Mucosa of descending colon (tissue), 3 donors: Measurements from ENCODE around the gene MAPRE2. TPM values are rescaled to one million over a fixed set of nuclear protein-coding genes. Genes with fewer than 3 reads are reported as not detected.

Experiments used
- ATAC-seq: fragments of 200-7000 bp; cut with Tn5 transposase; one replicate; pipeline ENCODE4 v1.9.1; 2020; ENCODE audit warnings: mild to moderate bottlenecking, moderate library complexity
- DNase-seq, 3 donors: peaks; one replicate each; pipeline ENCODE4 v3.0.0-alpha.2; 2020
- H3K36me3 ChIP-seq: fragments of 200-600 bp; one replicate; pipeline ENCODE4 v1.8.0; 2021; ENCODE audit warnings: low read depth, mild to moderate bottlenecking
- H3K4me1 ChIP-seq: fragments of 200-600 bp; one replicate; pipeline ENCODE4 v1.8.0; 2021; ENCODE audit warnings: low read depth, mild to moderate bottlenecking
- H3K4me3 ChIP-seq: fragments of 200-600 bp; one replicate; pipeline ENCODE4 v1.8.0; 2021; ENCODE audit warnings: mild to moderate bottlenecking
- H3K9me3 ChIP-seq: fragments of 200-600 bp; one replicate; pipeline ENCODE4 v1.8.0; 2021; ENCODE audit warnings: mild to moderate bottlenecking
- CTCF ChIP-seq: fragments of 200-600 bp; IDR thresholded peaks from one replicate; pipeline ENCODE4 v1.8.0; 2022; ENCODE audit warnings: antibody characterized with exemption, mild to moderate bottlenecking
- intact Hi-C, 2 donors: fragments of 100-400 bp; cut with DNase I in 1 of 2; cut with micrococcal nuclease in 1 of 2; formaldehyde crosslinking; loops; one replicate each; pipeline versions ENCODE4 v1.11.0 to v1.11.1; 2022; cut with DNase I, micrococcal nuclease
- total RNA-seq, 3 donors: library from RNA; stranded (reverse); fragmentation: NEBNext Ultra II Directional in 2 of 3; extraction: Animal tissue kit (Norgen Biotek cat#: 25700) in 2 of 3; gene quantifications; one replicate each; pipeline versions ENCODE4 v1.2.1 to v1.2.4, GENCODE V29; 2021 to 2023
- donor health status: DM: no; HTN: no; CAD: no; lungs with moderate emphysema.
- donor health status: DM: no; HTN: no; CAD: no.
- donor health status: DM: no; HTN: yes; CAD: no.

The MAPRE2 gene
- total RNA-seq, 3 donors from 2014 or later: 26.4 to 31.3 (median 27.3) TPM

DNA sequence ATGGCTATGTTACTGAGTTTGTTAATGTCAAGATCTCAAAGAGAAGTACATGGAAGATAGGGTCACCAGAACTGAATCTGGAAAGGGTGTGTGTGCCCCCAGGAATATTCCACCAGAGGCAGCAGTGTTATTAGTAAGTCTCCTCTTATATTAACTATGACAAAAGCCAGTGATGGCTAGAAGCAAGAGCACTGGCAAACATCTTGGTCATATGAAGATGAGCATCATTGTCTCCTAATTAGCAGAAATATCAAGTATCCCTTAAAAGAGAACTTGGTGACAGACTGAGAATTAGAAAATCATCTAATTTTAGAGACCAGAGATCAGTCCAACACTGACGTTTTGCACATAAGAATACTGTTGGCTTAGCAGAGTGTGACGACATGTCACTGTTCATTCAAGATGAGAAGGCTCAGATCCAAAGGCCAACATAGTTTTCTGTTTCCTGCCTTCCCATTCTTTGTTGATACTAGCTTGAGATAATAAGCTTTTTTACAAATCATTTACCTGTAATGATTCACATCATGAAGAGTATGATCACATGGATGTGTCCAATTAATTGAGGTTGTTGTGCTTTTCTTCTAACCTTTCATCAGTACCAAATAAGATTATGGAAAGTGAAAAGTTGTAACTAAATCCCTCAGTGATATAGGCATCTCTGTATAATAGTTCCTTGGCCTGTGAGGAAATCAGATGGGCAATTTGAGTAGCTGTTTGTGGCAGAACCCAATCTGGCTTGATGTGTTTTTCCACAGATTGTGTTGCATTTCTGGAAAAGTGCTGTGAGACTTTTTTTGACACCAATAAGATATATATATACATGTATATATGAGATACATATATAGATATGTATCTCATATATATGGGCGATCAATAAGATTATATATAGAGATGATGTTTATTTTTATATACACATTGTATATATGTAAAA lies 44.5 kb downstream of the MAPRE2 start:
- DNase-seq (no peak), ATAC-seq (no peak)
- Histone ChIP-seq H3K4me1 (peaks cover 6% of the 10 kb centered on the region), H3K9me3 (no peaks in the 10 kb centered on the region), H3K36me3 (no peaks in the 10 kb centered on the region), H3K4me3 (no peak overlapping the region)
- intact Hi-C loops: no loop called here
- no peak for TF ChIP-seq CTCF

DNA sequence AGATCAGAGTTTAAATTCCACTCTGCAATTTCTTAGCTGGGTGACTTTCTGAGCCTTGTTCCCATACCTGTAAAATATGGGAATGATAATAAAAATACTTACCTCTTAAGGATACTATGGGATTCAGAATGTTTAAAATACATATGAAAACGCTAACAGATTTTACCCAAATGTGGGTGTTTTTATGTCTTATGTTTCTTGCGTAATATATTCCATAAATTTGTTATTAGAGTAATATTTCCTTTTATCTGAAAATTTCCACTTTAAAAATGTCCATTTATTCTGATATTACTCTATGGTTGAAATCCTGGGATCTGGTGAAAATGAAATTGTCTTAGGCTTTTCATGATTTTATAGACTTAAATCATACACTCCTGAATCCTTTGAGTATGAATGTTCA lies 45.5 kb downstream of the MAPRE2 start:
- ATAC-seq: no peak
- TF ChIP-seq CTCF: no peak
- no peaks in the 10 kb centered on the region for H3K9me3 ChIP-seq
- no peak overlapping the region for H3K4me3 ChIP-seq
- H3K36me3 ChIP-seq: no peaks in the 10 kb centered on the region
- no peak for DNase-seq
- H3K4me1 ChIP-seq: peaks cover 6% of the 10 kb centered on the region
- intact Hi-C loops: no loop called here

- Histone ChIP-seq H3K9me3 (no peaks in the 10 kb centered on the region), H3K36me3 (no peaks in the 10 kb centered on the region), H3K4me1 (peaks cover 6% of the 10 kb centered on the region), H3K4me3 (no peak overlapping the region)
- intact Hi-C loops: no loop called here
- TF ChIP-seq CTCF: no peak
- no peak for ATAC-seq
- no peak for DNase-seq
Measured at GRCh38 chr18:35087726-35088125, 46.5 kb downstream of the MAPRE2 start.

DNA sequence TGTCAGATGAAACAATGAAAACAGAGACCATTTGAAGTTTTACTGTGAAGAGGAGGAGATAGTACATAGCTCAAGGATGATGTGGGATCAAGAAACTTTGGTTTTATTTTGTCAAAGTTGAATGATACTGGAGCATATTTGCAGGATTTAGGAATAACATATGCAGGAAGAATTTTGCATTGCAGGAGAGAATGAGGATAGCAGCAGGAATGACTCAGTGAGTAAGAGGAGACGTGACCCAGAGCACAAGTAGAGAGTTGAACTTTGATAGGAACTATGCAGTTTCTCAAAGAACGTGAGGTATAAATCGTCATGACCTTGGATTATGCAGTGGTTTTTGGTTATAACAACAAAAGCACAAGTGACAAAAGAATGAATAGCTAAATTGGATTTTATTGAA lies 47.7 kb downstream of the MAPRE2 start:
- peaks cover 6% of the 10 kb centered on the region for H3K4me1 ChIP-seq
- H3K36me3 ChIP-seq: no peaks in the 10 kb centered on the region
- ATAC-seq (no peak), DNase-seq (no peak)
- intact Hi-C loops: no loop called here
- no peak overlapping the region for H3K4me3 ChIP-seq
- H3K9me3 ChIP-seq: no peaks in the 10 kb centered on the region
- TF ChIP-seq CTCF: no peak

GRCh38 chr18:35089382-35089781 lies 48.2 kb downstream of the MAPRE2 start:
- Histone ChIP-seq H3K4me1 (peaks cover 4% of the 10 kb centered on the region), H3K9me3 (no peaks in the 10 kb centered on the region), H3K36me3 (no peaks in the 10 kb centered on the region), H3K4me3 (no peak overlapping the region)
- no peak for DNase-seq
- TF ChIP-seq CTCF: no peak
- no peak for ATAC-seq
- intact Hi-C loops: no loop called here
